ENCODE measurements around the gene ESYT1. TPM values are rescaled to one million over a fixed set of nuclear protein-coding genes. Genes with fewer than 3 reads are reported as not detected.

ESYT1 gene
- total and polyA plus RNA-seq, 2 donors (not counting 3 experiments of a cell fraction or from before 2014, with no cell fraction given): 161 to 234 TPM

Other genes starting within 250 kb of the ESYT1 start
- 23.5 and 24.9 TPM in 2 replicates for gene PYM1, start 200.4 kb upstream of the ESYT1 start, total RNA-seq
- 16.8 and 18.7 TPM in 2 replicates for gene PYM1, start 200.4 kb upstream of the ESYT1 start, polyA plus RNA-seq
- gene DGKA, start 197.1 kb upstream of the ESYT1 start, total RNA-seq: 49.8 and 64.3 TPM in 2 replicates
- gene DGKA, start 197.1 kb upstream of the ESYT1 start, polyA plus RNA-seq: 48.6 and 53.2 TPM in 2 replicates
- gene PMEL, start 162.2 kb upstream of the ESYT1 start, total RNA-seq: 0.42 and 0.51 TPM in 2 replicates
- 0.99 and 2.0 TPM in 2 replicates for gene PMEL, start 162.2 kb upstream of the ESYT1 start, polyA plus RNA-seq
- 63.6 and 69.8 TPM in 2 replicates for gene CDK2, start 161.4 kb upstream of the ESYT1 start, total RNA-seq
- 46.7 and 52.2 TPM in 2 replicates for gene CDK2, start 161.4 kb upstream of the ESYT1 start, polyA plus RNA-seq
- 97.4 and 103 TPM in 2 replicates for gene RAB5B, start 154.2 kb upstream of the ESYT1 start, total RNA-seq
- gene RAB5B, start 154.2 kb upstream of the ESYT1 start, polyA plus RNA-seq: 98.8 and 105 TPM in 2 replicates
- 24.3 and 24.8 TPM in 2 replicates for gene SUOX, start 131.0 kb upstream of the ESYT1 start, total RNA-seq
- 29.1 and 31.4 TPM in 2 replicates for gene SUOX, start 131.0 kb upstream of the ESYT1 start, polyA plus RNA-seq
- 3.5 and 5.4 TPM in 2 replicates for gene IKZF4, start 107.2 kb upstream of the ESYT1 start, total RNA-seq
- 2.5 and 3.4 TPM in 2 replicates for gene IKZF4, start 107.2 kb upstream of the ESYT1 start, polyA plus RNA-seq
- 57.3 and 66.7 TPM in 2 replicates for gene RPS26, start 86.3 kb upstream of the ESYT1 start, total RNA-seq
- gene RPS26, start 86.3 kb upstream of the ESYT1 start, polyA plus RNA-seq: 1,837 and 1,847 TPM in 2 replicates
- 0.11 TPM in 1 of 2 replicates, not detected in the other for gene ERBB3, start 48.1 kb upstream of the ESYT1 start, total RNA-seq
- gene ERBB3, start 48.1 kb upstream of the ESYT1 start, polyA plus RNA-seq: 0.08 and 1.5 TPM in 2 replicates
- gene PA2G4, start 23.7 kb upstream of the ESYT1 start, total RNA-seq: 170 and 188 TPM in 2 replicates
- gene PA2G4, start 23.7 kb upstream of the ESYT1 start, polyA plus RNA-seq: 94.2 and 121 TPM in 2 replicates
- gene RPL41, start 11.6 kb upstream of the ESYT1 start, total RNA-seq: 3,212 and 3,428 TPM in 2 replicates
- gene RPL41, start 11.6 kb upstream of the ESYT1 start, polyA plus RNA-seq: 9,033 and 9,990 TPM in 2 replicates
- 8.7 and 10.1 TPM in 2 replicates for gene ZC3H10, start 10.0 kb upstream of the ESYT1 start, total RNA-seq
- 2.6 and 3.0 TPM in 2 replicates for gene ZC3H10, start 10.0 kb upstream of the ESYT1 start, polyA plus RNA-seq
- 135 and 137 TPM in 2 replicates for gene MYL6B, start 24.3 kb downstream of the ESYT1 start, total RNA-seq
- gene MYL6B, start 24.3 kb downstream of the ESYT1 start, polyA plus RNA-seq: 130 and 185 TPM in 2 replicates
- gene MYL6, start 30.1 kb downstream of the ESYT1 start, total RNA-seq: 2,364 and 2,543 TPM in 2 replicates
- 6,581 and 8,470 TPM in 2 replicates for gene MYL6, start 30.1 kb downstream of the ESYT1 start, polyA plus RNA-seq
- 117 and 121 TPM in 2 replicates for gene SMARCC2, start 61.2 kb downstream of the ESYT1 start, total RNA-seq
- gene SMARCC2, start 61.2 kb downstream of the ESYT1 start, polyA plus RNA-seq: 51.1 and 51.9 TPM in 2 replicates
- 80.1 and 88.3 TPM in 2 replicates for gene RNF41, start 93.7 kb downstream of the ESYT1 start, total RNA-seq
- gene RNF41, start 93.7 kb downstream of the ESYT1 start, polyA plus RNA-seq: 203 and 241 TPM in 2 replicates
- gene NABP2, start 96.1 kb downstream of the ESYT1 start, total RNA-seq: 41.0 and 42.4 TPM in 2 replicates
- gene NABP2, start 96.1 kb downstream of the ESYT1 start, polyA plus RNA-seq: 55.3 and 59.7 TPM in 2 replicates
- not detected in 2 replicates for gene SLC39A5, start 101.8 kb downstream of the ESYT1 start, total RNA-seq
- 0.10 and 0.11 TPM in 2 replicates for gene SLC39A5, start 101.8 kb downstream of the ESYT1 start, polyA plus RNA-seq
- 62.0 and 66.3 TPM in 2 replicates for gene ANKRD52, start 130.1 kb downstream of the ESYT1 start, total RNA-seq
- 28.6 and 30.8 TPM in 2 replicates for gene ANKRD52, start 130.1 kb downstream of the ESYT1 start, polyA plus RNA-seq
- 14.7 and 15.3 TPM in 2 replicates for gene COQ10A, start 138.7 kb downstream of the ESYT1 start, total RNA-seq
- 30.2 and 32.4 TPM in 2 replicates for gene COQ10A, start 138.7 kb downstream of the ESYT1 start, polyA plus RNA-seq
- 296 and 312 TPM in 2 replicates for gene CS, start 172.1 kb downstream of the ESYT1 start, total RNA-seq
- gene CS, start 172.1 kb downstream of the ESYT1 start, polyA plus RNA-seq: 115 and 129 TPM in 2 replicates
- 166 and 183 TPM in 2 replicates for gene CNPY2, start 187.7 kb downstream of the ESYT1 start, total RNA-seq
- 205 and 256 TPM in 2 replicates for gene CNPY2, start 187.7 kb downstream of the ESYT1 start, polyA plus RNA-seq
- gene PAN2, start 205.7 kb downstream of the ESYT1 start, total RNA-seq: 21.5 and 24.4 TPM in 2 replicates
- gene PAN2, start 205.7 kb downstream of the ESYT1 start, polyA plus RNA-seq: 21.0 and 21.9 TPM in 2 replicates
- gene IL23A, start 210.6 kb downstream of the ESYT1 start, total RNA-seq: not detected in 2 replicates
- 0.12 TPM in 1 of 2 replicates, not detected in the other for gene IL23A, start 210.6 kb downstream of the ESYT1 start, polyA plus RNA-seq
- 66.5 and 74.8 TPM in 2 replicates for gene STAT2, start 231.8 kb downstream of the ESYT1 start, total RNA-seq
- gene STAT2, start 231.8 kb downstream of the ESYT1 start, polyA plus RNA-seq: 58.5 and 62.8 TPM in 2 replicates
- not detected in 2 replicates for gene APOF, start 234.6 kb downstream of the ESYT1 start, total RNA-seq
- gene APOF, start 234.6 kb downstream of the ESYT1 start, polyA plus RNA-seq: not detected in 2 replicates